Keratinocyte (primary cell): ENCODE measurements around the gene TTC22. TPM values are rescaled to one million over a fixed set of nuclear protein-coding genes. Genes with fewer than 3 reads are reported as not detected.

Experiments used
- DNase-seq: peaks from one replicate; pipeline ENCODE4 v3.0.0-alpha.2; 2011; ENCODE audit warnings: low read depth, missing footprints, low spot score
- FAIRE-seq: peaks from 2 replicates; lab custom pipeline; 2011; peaks lifted over from hg19 to GRCh38; lab: Jason Lieb, UNC
- H2AFZ ChIP-seq: 2 replicates; pipeline ENCODE4 v1.6.0; 2012; ENCODE audit warnings: low read length, control low read depth, inconsistent platforms; ENCODE audit not compliant: control insufficient read depth
- H3K27ac ChIP-seq: 2 replicates; pipeline ENCODE4 v1.5.1; 2011; ENCODE audit warnings: low read length; ENCODE audit not compliant: control insufficient read depth, insufficient read depth
- H3K27me3 ChIP-seq: 3 replicates; pipeline ENCODE4 v1.6.0; 2011; ENCODE audit warnings: low read length; ENCODE audit not compliant: control insufficient read depth, insufficient read depth; ENCODE audit errors: extremely low read depth
- H3K36me3 ChIP-seq, 2 experiments: 2 replicates in 1 of 2; 3 replicates in 1 of 2; pipeline ENCODE4 v1.5.1; 2011; ENCODE audit warnings: low read length in 2 of 2, mild to moderate bottlenecking in 1 of 2; ENCODE audit not compliant: control insufficient read depth in 2 of 2, insufficient read depth in 2 of 2; ENCODE audit errors: extremely low read depth in 1 of 2
- H3K4me1 ChIP-seq: 3 replicates; pipeline ENCODE4 v1.5.1; 2011; ENCODE audit warnings: low read length; ENCODE audit not compliant: control insufficient read depth, insufficient read depth; ENCODE audit errors: extremely low read depth
- H3K4me2 ChIP-seq: 3 replicates; pipeline ENCODE4 v1.6.0; 2011; ENCODE audit warnings: low read depth, low read length; ENCODE audit not compliant: control insufficient read depth, insufficient read depth; ENCODE audit errors: extremely low read depth
- H3K4me3 ChIP-seq, 3 experiments: fragments of 200-600 bp in 1 of 3; sonication (generic) in 1 of 3; 2 replicates in 2 of 3; 3 replicates in 1 of 3; pipeline ENCODE4 v1.5.1; 2011 to 2016; ENCODE audit warnings: low read length in 3 of 3, mild to moderate bottlenecking in 3 of 3, control low read depth in 2 of 3, inconsistent platforms in 1 of 3, low read depth in 1 of 3, mixed read lengths in 1 of 3, mixed run types in 1 of 3, moderate library complexity in 1 of 3; ENCODE audit not compliant: control insufficient read depth in 2 of 3, insufficient read depth in 2 of 3; ENCODE audit errors: extremely low read depth in 1 of 3
- H3K79me2 ChIP-seq: 2 replicates; pipeline ENCODE4 v1.6.0; 2012; ENCODE audit warnings: low read length; ENCODE audit not compliant: control insufficient read depth, insufficient read depth
- H3K9ac ChIP-seq: 3 replicates; pipeline ENCODE4 v1.6.0; 2011; ENCODE audit warnings: low read length; ENCODE audit not compliant: control insufficient read depth, insufficient read depth; ENCODE audit errors: extremely low read depth
- H3K9me1 ChIP-seq: 3 replicates; pipeline ENCODE4 v1.6.0; 2011; ENCODE audit warnings: low read length; ENCODE audit not compliant: control insufficient read depth, insufficient read depth; ENCODE audit errors: extremely low read depth
- H3K9me3 ChIP-seq: 2 replicates; pipeline ENCODE4 v1.5.1; 2012; ENCODE audit warnings: low read depth, low read length; ENCODE audit not compliant: control insufficient read depth
- H4K20me1 ChIP-seq: 3 replicates; pipeline ENCODE4 v1.6.0; 2011; ENCODE audit warnings: low read length; ENCODE audit not compliant: control insufficient read depth, insufficient read depth; ENCODE audit errors: extremely low read depth
- CTCF ChIP-seq, 3 experiments: IDR thresholded peaks in 1 of 3; conservative IDR thresholded peaks in 1 of 3; optimal IDR thresholded peaks in 1 of 3; 2 replicates in 2 of 3; 3 replicates in 1 of 3; pipeline versions ENCODE3 to v1.5.1; 2011; ENCODE audit warnings: low read length in 3 of 3, mild to moderate bottlenecking in 3 of 3, moderate library complexity in 2 of 3, control low read depth in 1 of 3, inconsistent platforms in 1 of 3; ENCODE audit not compliant: insufficient read depth in 2 of 3; ENCODE audit errors: extremely low read depth in 1 of 3
- EZH2 ChIP-seq: IDR thresholded peaks from one replicate; pipeline ENCODE4 v1.6.1; 2012; ENCODE audit warnings: inconsistent platforms, mild to moderate bottlenecking, low read length, moderate library complexity
- dilution Hi-C: fragments of 300-500 bp; cut with MboI; formaldehyde crosslinking; loops from one replicate; pipeline ENCODE4 v1.7.0; 2020; ENCODE audit warnings: low sequenced_read_pairs; ENCODE audit not compliant: extremely low pct_ligation_motif_present
- polyA plus RNA-seq, 5 experiments: library from polyadenylated mRNA; depleted of rRNA in 3 of 5; stranded (reverse) in 3 of 5; stranded (forward) in 1 of 5; unstranded in 1 of 5; fragments of >200 nt; gene quantifications; 1 replicate in 1 of 5; 2 replicates in 3 of 5; 3 replicates in 1 of 5; pipeline versions ENCODE4 v1.2.1 to v1.2.3, GENCODE V29; 2011 to 2012; ENCODE audit warnings: missing spikeins in 2 of 5, low read depth in 1 of 5, low replicate concordance in 1 of 5

Gene TTC22
- polyA plus RNA-seq, 1 donor (not counting 4 experiments of a cell fraction or from before 2014, with no cell fraction given): 5.1 TPM

DNA sequence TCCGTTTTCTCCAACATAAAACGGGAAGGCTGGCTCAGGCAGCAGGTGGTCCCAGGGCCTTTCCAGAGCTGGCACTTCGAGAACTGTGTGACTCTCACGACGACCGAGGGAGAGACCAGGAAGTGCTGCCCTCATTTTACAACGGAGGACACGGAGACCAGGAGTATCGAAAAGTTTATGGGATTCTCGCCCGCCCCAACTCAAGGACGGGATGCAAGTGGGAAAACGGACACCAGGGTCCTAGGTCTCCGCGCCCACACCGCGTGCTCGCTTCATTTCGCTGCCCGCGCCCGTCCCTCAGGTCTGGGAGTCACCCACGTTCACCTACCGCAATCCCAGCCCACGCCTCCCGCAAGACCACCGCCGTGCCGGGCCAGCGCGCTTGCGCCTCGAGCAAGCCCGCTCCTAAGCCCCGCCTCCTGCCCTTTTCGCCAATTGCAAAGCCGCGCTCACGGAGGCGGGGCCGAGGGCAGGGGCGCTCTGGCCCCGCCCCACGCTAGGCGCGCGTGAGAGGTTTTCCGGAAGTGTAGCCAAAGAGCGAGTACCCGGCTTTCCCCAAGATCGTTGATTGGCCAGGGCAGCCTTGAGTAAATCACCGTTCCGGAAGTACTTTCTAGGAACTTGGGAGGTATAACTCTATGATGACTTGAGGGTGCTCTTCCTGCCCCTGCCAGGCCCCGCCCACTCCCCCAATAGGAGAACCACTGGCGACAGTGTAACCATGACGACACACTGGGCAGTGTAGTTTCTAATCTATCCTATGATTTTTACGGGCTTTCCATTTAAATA, 36.8 kb downstream of the TTC22 start, which contains the start of gene PARS2:
Gene PARS2, minus strand, starts transcription at position 391 of the 789 bp plus-strand sequence. CDS start 5,362 bp downstream, outside the sequence.
- H3K27me3 ChIP-seq: no peaks in the 10 kb centered on the region
- H3K27ac ChIP-seq: peak within 1 kb of the TSS; percentile 83
- H3K4me3 ChIP-seq: peak within 1 kb of the TSS; percentile 83 to 98 (median 94)
- no peaks in the 10 kb centered on the region for H4K20me1 ChIP-seq
- H3K9me3 ChIP-seq: no peaks in the 10 kb centered on the region
- H3K36me3 ChIP-seq: no peaks in the 10 kb centered on the region
- peak within 1 kb of the TSS; percentile 96 for H3K9ac ChIP-seq
- H3K9me1 ChIP-seq: peaks cover 2% of the 10 kb centered on the region
- dilution Hi-C loops: no loop called here
- H3K4me2 ChIP-seq: peak within 1 kb of the TSS; percentile 73
- TF ChIP-seq CTCF (optimal IDR thresholded peaks at IDR 0.05 in 1 of 3, IDR thresholded peaks at IDR 0.05 in 1 of 3, conservative IDR thresholded peaks at IDR 0.05 in 1 of 3; ENCODE audit: extremely low read depth in 1 of 3, insufficient read depth in 2 of 3, low read length in 3 of 3): no peak
- no peak for TF ChIP-seq EZH2
- peaks cover 14% of the 10 kb centered on the region for H3K79me2 ChIP-seq
- DNase-seq (peak; percentile 96), FAIRE-seq (peak; percentile 87)
- H3K4me1 ChIP-seq: peaks cover 7% of the 10 kb centered on the region
- H2AFZ ChIP-seq: peak within 1 kb of the TSS; percentile 98

DNA sequence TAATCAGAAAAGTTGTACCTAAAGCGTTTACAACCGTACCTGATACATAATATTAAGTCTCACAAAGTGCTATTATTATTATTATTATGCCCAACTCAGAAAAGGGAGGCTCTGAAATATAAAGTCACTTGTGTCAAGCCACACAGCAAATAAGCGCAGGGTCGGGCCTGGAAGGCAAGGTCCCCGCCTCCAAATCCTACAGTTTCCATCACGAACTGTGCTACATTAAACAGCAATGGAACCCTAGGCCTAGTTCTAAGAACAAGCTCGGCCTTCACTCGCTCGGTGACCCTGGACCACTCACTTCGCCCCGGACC, 37.3 kb downstream of the TTC22 start:
- Histone ChIP-seq H3K27ac (peak overlapping the region; percentile 83), H3K36me3 (no peaks in the 10 kb centered on the region), H3K9me1 (peaks cover 2% of the 10 kb centered on the region), H3K4me2 (peak overlapping the region; percentile 73), H3K27me3 (no peaks in the 10 kb centered on the region), H3K9me3 (no peaks in the 10 kb centered on the region), H4K20me1 (no peaks in the 10 kb centered on the region), H3K79me2 (peaks cover 14% of the 10 kb centered on the region), H3K4me3 (peak overlapping the region; percentile 83 to 98 (median 94)), H2AFZ (peak overlapping the region; percentile 98), H3K9ac (peak overlapping the region; percentile 96), H3K4me1 (peaks cover 7% of the 10 kb centered on the region)
- DNase-seq (no peak), FAIRE-seq (no peak)
- no peak for TF ChIP-seq EZH2
- no peak for TF ChIP-seq CTCF (optimal IDR thresholded peaks at IDR 0.05 in 1 of 3, IDR thresholded peaks at IDR 0.05 in 1 of 3, conservative IDR thresholded peaks at IDR 0.05 in 1 of 3; ENCODE audit: extremely low read depth in 1 of 3, insufficient read depth in 2 of 3, low read length in 3 of 3)
- dilution Hi-C loops: no loop called here
